Measurements from ENCODE around the gene AP3S2.
"Not testable (repeated sequence)": the region's sequence is repeated elsewhere in the genome, so short reads cannot be mapped to it uniquely, and the experiment has no call there.

AP3S2 gene

GRCh38 chr15:89863918-89864317, 29.9 kb downstream of the AP3S2 start:
- no peak for FAIRE-seq

- no peak for FAIRE-seq
These were observed 32.9 kb downstream of the AP3S2 start for GRCh38 chr15:89860891-89861290.

- FAIRE-seq = no peak
These were observed 33.4 kb downstream of the AP3S2 start for GRCh38 chr15:89860431-89860830.

GRCh38 chr15:89858661-89859458, 34.9 kb downstream of the AP3S2 start:
- FAIRE-seq = no peak

GRCh38 chr15:89857673-89858072, 36.1 kb downstream of the AP3S2 start:
- FAIRE-seq = no peak

- FAIRE-seq = no peak
These were observed 37.8 kb downstream of the AP3S2 start for GRCh38 chr15:89855948-89856347.

GRCh38 chr15:89854863-89855262, 38.9 kb downstream of the AP3S2 start:
- not testable (repeated sequence) for FAIRE-seq

GRCh38 chr15:89852342-89852995, 41.3 kb downstream of the AP3S2 start:
- FAIRE-seq = no peak

GRCh38 chr15:89851673-89852341, 42.0 kb downstream of the AP3S2 start:
- FAIRE-seq = no peak

GRCh38 chr15:89848970-89849292, 44.9 kb downstream of the AP3S2 start:
- no peak for FAIRE-seq

- no peak for FAIRE-seq
These were observed 46.7 kb downstream of the AP3S2 start for GRCh38 chr15:89847101-89847500.

- no peak for FAIRE-seq
These were observed 48.4 kb downstream of the AP3S2 start for GRCh38 chr15:89845305-89845893.

- no peak for FAIRE-seq
These were observed 51.8 kb downstream of the AP3S2 start for GRCh38 chr15:89841962-89842361.

GRCh38 chr15:89841306-89841705, 52.5 kb downstream of the AP3S2 start:
- no peak for FAIRE-seq

GRCh38 chr15:89839167-89839810, 54.5 kb downstream of the AP3S2 start:
- no peak for FAIRE-seq

GRCh38 chr15:89837830-89838178, 56.0 kb downstream of the AP3S2 start:
- no peak for FAIRE-seq

GRCh38 chr15:89837134-89837829, 56.5 kb downstream of the AP3S2 start:
- no peak for FAIRE-seq

- no peak for FAIRE-seq
These were observed 57.3 kb downstream of the AP3S2 start for GRCh38 chr15:89836267-89837133.

GRCh38 chr15:89835176-89835564, 58.6 kb downstream of the AP3S2 start:
- FAIRE-seq = no peak

GRCh38 chr15:89834465-89835175, 59.2 kb downstream of the AP3S2 start:
- FAIRE-seq = not testable (repeated sequence)

- FAIRE-seq = no peak
These were observed 59.8 kb downstream of the AP3S2 start for GRCh38 chr15:89833966-89834365.

Measured in colon (tissue), 2 donors.